ENCODE results near the gene HOOK2. TPM values are rescaled to one million over a fixed set of nuclear protein-coding genes. Genes with fewer than 3 reads are reported as not detected.

Gene HOOK2
- total and polyA plus RNA-seq, 2 of the 13 experiments (the other 11 are each of a cell fraction or from before 2014, with no cell fraction given): 9.2 to 12.9 TPM

- TF ChIP-seq TRIM22 (IDR thresholded peaks at IDR 0.05) (no peak), FLYWCH1 (CRISPR knock-in tag; IDR thresholded peaks at IDR 0.05) (no peak), ZNF333 (CRISPR knock-in tag; IDR thresholded peaks at IDR 0.05; ENCODE audit: borderline replicate concordance) (no peak), JUNB (CRISPR knock-in tag; IDR thresholded peaks at IDR 0.05; ENCODE audit: borderline replicate concordance) (no peak), MYNN (CRISPR knock-in tag; IDR thresholded peaks at IDR 0.05; ENCODE audit: low read depth) (no peak), ZNF234 (CRISPR knock-in tag; conservative IDR thresholded peaks at IDR 0.05) (no peak), ZNF878 (CRISPR knock-in tag; IDR thresholded peaks at IDR 0.05) (no peak), KAT8 (CRISPR knock-in tag; IDR thresholded peaks at IDR 0.05) (peak; percentile 61), RBM39 (IDR thresholded peaks at IDR 0.05; ENCODE audit: low read depth, low read length, poor library complexity, severe bottlenecking) (peak; percentile 66), ZNF580 (CRISPR knock-in tag; IDR thresholded peaks at IDR 0.05; ENCODE audit: borderline replicate concordance, low read depth) (no peak), FOXO4 (CRISPR knock-in tag; conservative IDR thresholded peaks at IDR 0.05) (no peak), SETDB1 (CRISPR knock-in tag; IDR thresholded peaks at IDR 0.05; ENCODE audit: borderline replicate concordance) (no peak), SUZ12 (IDR thresholded peaks at IDR 0.05; ENCODE audit: low read depth, low read length) (no peak), HIVEP1 (CRISPR knock-in tag; IDR thresholded peaks at IDR 0.05) (peak; percentile 45; the same call in 1 of the 2 replicates), ZNF207 (IDR thresholded peaks at IDR 0.05; ENCODE audit: borderline replicate concordance) (no peak), MATR3 (CRISPR knock-in tag; IDR thresholded peaks at IDR 0.05) (no peak), ZNF441 (CRISPR knock-in tag; IDR thresholded peaks at IDR 0.05; ENCODE audit: borderline replicate concordance) (peak; percentile 47; the same call in 1 of the 2 replicates), JUN (CRISPR knock-in tag; IDR thresholded peaks at IDR 0.05) (no peak), PAWR (CRISPR knock-in tag; IDR thresholded peaks at IDR 0.05; ENCODE audit: borderline replicate concordance) (no peak), ZNF788 (CRISPR knock-in tag; IDR thresholded peaks at IDR 0.05; ENCODE audit: borderline replicate concordance) (peak; percentile 55; the same call in 1 of the 2 replicates), STAT6 (CRISPR knock-in tag; IDR thresholded peaks at IDR 0.05; ENCODE audit: borderline replicate concordance) (no peak), ZBTB25 (CRISPR knock-in tag; IDR thresholded peaks at IDR 0.05) (peak; percentile 59; the same call in 1 of the 2 replicates), ZNF343 (CRISPR knock-in tag; IDR thresholded peaks at IDR 0.05) (no peak)
Measured at GRCh38 chr19:12789904-12790619, 14.7 kb upstream of the HOOK2 start (continued).

Measured in HepG2 (cell line).